Measurements from ENCODE around the gene PALD1. TPM values are rescaled to one million over a fixed set of nuclear protein-coding genes. Genes with fewer than 3 reads are reported as not detected.

PALD1 gene
- total RNA-seq, 4 donors from 2014 or later, result 1.4 to 5.2 (median 4.0) TPM

DNA sequence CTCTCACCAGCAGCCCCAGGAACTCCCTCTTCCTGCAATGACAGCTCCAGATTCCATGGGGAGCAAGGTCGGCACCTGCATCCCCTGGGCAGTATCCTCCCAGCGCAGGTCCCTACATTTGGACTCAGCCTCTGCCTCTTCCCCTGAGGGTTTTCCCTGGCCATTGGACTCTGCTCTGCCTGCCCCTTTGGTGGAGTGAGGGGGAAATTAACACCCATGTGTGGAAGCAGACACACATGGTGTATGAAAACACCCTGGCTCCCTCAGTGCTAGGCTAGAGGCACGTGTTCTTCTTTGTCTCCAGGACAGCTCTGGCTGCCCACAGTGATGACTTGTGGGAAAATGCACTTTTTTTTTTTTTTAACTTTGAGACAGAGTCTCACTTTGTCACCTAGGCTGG, 115.6 kb downstream of the PALD1 start:
- 71 to 79% methylated on average over 1 to 3 of the region's 3 CpGs for WGBS, 2 donors (ENCODE audit: low coverage in 1 of 2)
- Histone ChIP-seq H3K4me3 (no peak overlapping the region), H3K27me3 (no peaks in the 10 kb centered on the region), H3K27ac (no peak overlapping the region), H3K9me3 (no peaks in the 10 kb centered on the region), H3K36me3 (no peaks in the 10 kb centered on the region), H3K4me1 (no peaks in the 10 kb centered on the region)
- no peak for DNase-seq
- TF ChIP-seq EP300 (IDR thresholded peaks at IDR 0.05; ENCODE audit: low read depth) (no peak), POLR2AphosphoS5 (IDR thresholded peaks at IDR 0.05) (no peak), POLR2A (IDR thresholded peaks at IDR 0.05) (no peak), CTCF (IDR thresholded peaks at IDR 0.05) (no peak)
- in situ Hi-C loops (cut with MboI; ENCODE audit: low pct_ligation_motif_present in 1 of 4, low pct_unique_long_range_greater_than_20kb in 1 of 4, low sequenced_read_pairs in 3 of 4) (no loop called here), intact Hi-C loops (cut with DNase I; ENCODE audit: low total_unique reads) (no loop called here)

GRCh38 chr10:70595566-70596016, 117.0 kb downstream of the PALD1 start:
- in situ Hi-C loops (cut with MboI; ENCODE audit: low pct_ligation_motif_present in 1 of 4, low pct_unique_long_range_greater_than_20kb in 1 of 4, low sequenced_read_pairs in 3 of 4), result no loop called here
- Histone ChIP-seq H3K27ac (no peak overlapping the region), H3K36me3 (no peaks in the 10 kb centered on the region), H3K9me3 (no peaks in the 10 kb centered on the region), H3K4me1 (no peaks in the 10 kb centered on the region), H3K4me3 (no peak overlapping the region), H3K27me3 (no peaks in the 10 kb centered on the region)
- WGBS, 2 donors (ENCODE audit: low coverage in 1 of 2), result 76% methylated on average over 5 of the region's 5 CpGs; no CpG with 5 or more reads in 1 of the 2 donors
- intact Hi-C loops (cut with DNase I; ENCODE audit: low total_unique reads), result no loop called here
- no peak for DNase-seq
- TF ChIP-seq POLR2AphosphoS5 (IDR thresholded peaks at IDR 0.05) (no peak), POLR2A (IDR thresholded peaks at IDR 0.05) (no peak), EP300 (IDR thresholded peaks at IDR 0.05; ENCODE audit: low read depth) (no peak), CTCF (IDR thresholded peaks at IDR 0.05) (no peak)

DNA sequence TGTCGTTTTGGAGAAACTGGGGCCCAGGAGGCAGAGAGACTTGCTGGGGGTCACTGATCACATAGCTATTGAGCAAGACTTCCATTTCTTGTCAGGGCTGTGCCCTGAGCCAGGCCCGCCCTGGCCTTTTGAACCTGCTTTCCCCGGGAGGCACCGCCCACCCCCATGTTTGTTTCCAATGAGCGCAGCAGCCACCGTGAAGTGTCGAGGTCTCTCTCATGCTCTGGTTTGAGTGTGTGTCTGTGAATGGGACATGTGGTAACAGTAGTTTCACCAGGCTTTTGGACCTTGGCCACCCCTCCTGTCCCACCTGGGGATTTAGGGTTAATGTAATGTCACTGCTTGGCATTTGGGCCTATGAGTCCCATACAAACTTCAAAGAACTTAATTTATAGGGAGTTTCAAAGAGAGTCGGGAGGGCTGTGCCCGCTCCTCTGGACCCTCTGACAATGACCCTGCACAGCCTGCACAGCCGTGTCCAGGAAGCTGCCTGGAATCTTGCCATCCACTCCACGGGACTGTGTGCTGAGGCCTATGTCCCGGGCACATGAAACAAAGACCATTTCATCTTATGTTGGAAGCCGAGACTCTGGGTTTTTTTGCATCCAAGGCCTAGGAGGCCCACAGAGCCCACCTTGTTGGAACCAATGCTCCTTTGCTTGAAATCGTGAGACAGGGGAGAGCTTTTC, 117.7 kb downstream of the PALD1 start:
- WGBS, 2 donors (ENCODE audit: low coverage in 1 of 2), result 73 to 83% methylated on average over 4 to 14 of the region's 14 CpGs
- in situ Hi-C loops (cut with MboI; ENCODE audit: low pct_ligation_motif_present in 1 of 4, low pct_unique_long_range_greater_than_20kb in 1 of 4, low sequenced_read_pairs in 3 of 4) (no loop called here), intact Hi-C loops (cut with DNase I; ENCODE audit: low total_unique reads) (no loop called here)

More for the DNA sequence above, 117.7 kb downstream of the PALD1 start:
- Histone ChIP-seq H3K4me3 (no peak overlapping the region), H3K27ac (no peak overlapping the region), H3K9me3 (no peaks in the 10 kb centered on the region), H3K4me1 (no peaks in the 10 kb centered on the region), H3K27me3 (no peaks in the 10 kb centered on the region), H3K36me3 (no peaks in the 10 kb centered on the region)
- no peak for DNase-seq
- TF ChIP-seq POLR2A (IDR thresholded peaks at IDR 0.05) (no peak), CTCF (IDR thresholded peaks at IDR 0.05) (no peak), POLR2AphosphoS5 (IDR thresholded peaks at IDR 0.05) (no peak), EP300 (IDR thresholded peaks at IDR 0.05; ENCODE audit: low read depth) (no peak)
